NCI-H446 treated with DMSO at 0.1 percent for 48 hours (cell line): ENCODE results near the gene HDAC7.
"Not testable (repeated sequence)": the region's sequence is repeated elsewhere in the genome, so short reads cannot be mapped to it uniquely, and the experiment has no call there.

Experiments used
- DNase-seq: peaks from one replicate; lab custom pipeline; 2025; lab: John Stamatoyannopoulos, UW

HDAC7 gene

DNA sequence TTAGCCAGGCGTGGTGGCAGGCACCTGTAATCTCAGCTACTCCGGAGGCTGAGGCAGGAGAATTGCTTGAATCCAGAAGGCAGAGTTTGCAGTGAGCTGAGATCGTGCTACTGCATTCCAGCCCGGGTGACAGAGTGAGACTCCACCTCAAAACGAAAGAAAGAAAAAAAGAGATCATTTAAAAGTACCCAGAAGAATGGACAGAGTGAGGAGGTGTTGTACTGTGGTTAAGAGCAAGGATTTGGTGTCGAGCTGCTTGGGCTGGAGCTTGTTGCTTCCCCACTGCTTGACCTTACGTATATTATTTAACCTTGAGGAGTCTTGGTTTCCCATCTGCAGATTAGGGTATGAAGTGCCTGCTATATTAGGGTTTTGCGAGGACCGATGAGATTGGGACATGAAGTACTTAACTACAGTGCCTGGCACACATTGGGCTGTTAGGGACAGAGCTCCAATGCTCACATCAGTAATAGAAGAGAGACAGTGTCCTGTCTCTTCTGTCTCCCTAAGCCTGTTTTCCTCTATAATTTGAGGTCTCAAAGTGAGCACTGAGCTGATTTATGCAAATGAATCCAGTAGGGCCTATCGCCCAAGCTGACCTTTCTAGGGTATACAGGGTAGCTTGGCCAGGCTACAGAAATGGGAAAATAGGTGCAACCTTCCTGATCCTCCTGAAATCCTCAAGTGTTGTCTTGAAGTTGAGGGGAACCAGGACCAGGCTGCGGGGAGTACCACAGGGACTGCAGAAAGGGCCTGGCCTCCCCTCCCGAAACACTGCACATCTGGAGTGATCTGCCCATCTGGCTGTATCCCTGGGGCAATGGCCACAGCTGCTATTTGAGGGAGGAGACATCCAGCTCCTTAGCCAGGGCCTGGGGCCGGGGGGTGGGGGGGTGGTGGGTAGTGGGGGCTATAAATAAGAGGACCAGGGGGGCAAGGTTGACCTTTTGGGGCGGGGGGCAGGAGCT is 8.6 kb upstream of the HDAC7 start:
- no peak for DNase-seq

- DNase-seq: no peak
Measured at GRCh38 chr12:47825173-47825639, 5.5 kb upstream of the HDAC7 start.

DNA sequence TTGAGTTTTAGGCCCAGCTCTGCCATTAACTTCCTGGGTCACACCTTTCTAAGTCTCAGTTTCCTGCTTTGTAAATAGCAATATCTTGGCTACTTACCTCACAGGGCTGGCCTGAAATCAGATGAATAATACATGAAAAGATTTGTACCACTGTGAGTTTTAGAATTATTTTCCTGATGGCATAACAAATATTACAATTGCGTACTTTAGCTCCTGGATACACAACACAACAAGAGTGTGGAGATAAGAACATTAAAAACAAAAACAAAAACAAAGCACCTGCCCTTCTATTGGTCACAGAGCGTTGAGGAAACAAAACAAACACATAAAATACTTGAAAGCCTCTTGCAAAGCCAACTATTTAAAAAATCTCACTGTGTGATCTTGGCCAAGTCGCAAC is 4.9 kb upstream of the HDAC7 start:
- no peak for DNase-seq

- DNase-seq: no peak
Measured at GRCh38 chr12:47824198-47824597, 4.5 kb upstream of the HDAC7 start.

DNA sequence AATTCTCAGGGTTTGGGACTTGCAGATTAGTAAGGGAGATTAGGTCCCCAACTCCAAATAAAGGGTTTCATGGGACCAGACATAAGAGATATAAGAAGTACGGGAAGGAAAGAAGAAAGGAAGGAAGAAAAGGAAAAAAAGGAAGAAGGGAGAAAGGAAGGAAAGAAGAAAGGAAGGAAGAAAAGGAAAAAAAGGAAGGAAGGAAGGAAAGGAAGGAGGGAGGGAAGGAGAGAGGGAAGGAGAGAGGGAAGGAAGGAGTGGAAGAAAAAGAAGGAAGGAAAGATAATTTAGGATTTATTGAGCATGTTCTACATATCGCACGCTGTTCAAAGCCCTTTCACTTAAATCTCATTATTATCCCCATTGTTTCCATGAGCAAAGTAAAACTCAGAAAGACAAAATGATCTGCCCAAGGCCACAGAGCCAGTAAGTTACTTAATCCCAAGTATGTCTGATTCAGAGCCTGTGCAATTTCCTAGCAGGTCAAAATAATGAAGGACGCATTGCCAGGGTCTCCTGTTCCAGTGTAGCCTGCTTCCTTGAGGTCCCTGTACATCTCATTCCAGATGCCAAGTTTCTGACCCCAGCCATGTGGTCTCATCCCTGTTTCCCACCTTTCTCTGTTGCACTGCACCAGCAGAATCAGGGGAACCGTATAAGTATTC is 3.9 kb upstream of the HDAC7 start:
- no peak for DNase-seq

DNA sequence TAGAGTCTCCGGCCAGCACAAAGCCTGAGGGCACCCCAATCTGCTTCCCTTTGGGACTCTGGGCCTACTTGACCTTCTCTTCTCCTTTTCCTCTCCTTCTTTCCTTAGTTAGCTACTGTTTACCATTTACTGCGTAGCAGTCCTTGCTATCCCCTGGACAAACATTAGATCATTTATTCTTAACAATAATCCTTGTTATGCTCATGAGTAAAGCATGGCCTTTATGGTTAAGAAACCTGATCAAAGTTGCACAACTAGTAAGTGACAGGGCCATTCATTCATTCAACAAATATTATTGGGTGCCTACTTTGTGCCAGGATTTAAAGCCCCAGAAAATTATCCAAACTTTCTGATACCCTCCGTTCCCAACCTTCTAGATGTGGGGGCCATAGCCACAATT is 3.2 kb upstream of the HDAC7 start:
- DNase-seq: no peak

GRCh38 chr12:47822401-47822800 is 2.7 kb upstream of the HDAC7 start:
- no peak for DNase-seq

DNA sequence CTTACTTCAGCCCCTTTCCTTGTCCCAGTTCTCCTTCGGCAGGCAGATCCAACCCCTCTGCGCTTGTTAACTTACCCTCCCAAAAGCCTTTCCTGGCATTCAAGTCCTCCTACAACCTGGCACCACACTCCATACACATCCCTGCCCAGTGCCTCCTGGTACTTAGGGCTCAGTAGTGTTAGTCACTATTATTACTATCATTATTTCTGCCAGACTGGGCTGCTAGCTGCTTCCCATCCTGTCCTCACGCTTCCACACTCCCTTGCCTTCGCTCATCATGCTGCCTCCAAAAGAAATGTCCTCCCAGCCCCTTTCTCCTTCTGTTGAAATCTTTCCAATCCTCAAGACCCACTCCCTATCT is 1.6 kb upstream of the HDAC7 start:
- no peak for DNase-seq

- no peak for DNase-seq
Measured at GRCh38 chr12:47820631-47821345, 1.1 kb upstream of the HDAC7 start.

GRCh38 chr12:47819138-47819895 is 386 bp downstream of the HDAC7 start:
- DNase-seq: no peak

DNA sequence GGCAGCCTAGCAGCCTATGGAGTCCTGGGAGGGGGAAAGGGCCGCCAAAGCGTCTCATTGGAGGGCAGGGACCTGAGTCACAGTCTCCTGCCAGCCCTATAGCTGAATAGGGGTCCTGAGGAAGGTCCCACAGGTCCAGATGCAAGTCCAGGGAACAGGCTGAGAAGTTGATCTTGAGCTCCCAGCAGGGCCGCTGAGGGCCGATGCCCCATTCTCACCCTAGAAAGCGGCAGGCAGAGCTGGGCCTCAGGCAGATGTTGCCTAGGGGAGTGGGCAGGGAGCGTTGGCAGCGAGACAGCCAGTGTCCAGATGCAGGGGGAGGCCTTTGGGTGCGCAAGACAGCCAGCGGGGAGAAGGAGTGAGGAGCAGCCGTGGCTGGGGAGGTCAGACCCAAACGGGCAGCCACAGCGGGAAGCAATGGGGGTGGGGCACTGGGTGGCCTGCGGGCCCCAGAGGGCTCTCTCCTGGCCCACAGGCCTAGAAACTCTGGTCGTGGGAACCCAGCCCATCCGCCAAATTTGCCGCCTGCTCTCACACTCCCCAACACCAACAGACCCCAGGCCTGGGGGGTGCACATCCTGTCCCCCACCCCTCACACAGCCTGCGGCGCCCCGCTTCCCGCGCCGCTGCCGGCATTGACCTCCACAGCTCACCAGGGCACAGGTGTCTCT is 1.1 kb downstream of the HDAC7 start:
- no peak for DNase-seq

DNA sequence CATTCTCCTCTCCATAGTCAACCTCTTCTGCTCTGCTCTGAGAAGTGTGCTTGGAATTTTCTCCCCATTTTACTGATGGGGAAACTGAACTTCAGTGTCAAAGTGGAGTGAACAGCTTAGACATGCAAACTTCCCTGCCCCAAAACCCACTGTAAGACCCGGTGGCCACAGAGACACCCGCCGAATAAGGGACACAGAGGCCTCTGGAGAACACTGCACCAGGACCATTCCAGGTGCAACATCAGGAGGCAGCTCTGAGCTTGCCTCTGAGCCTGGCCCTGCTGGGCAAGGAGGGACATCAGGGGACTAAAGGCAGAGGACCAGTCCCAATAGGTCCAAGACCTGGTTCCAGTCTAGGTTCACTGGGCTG is 1.7 kb downstream of the HDAC7 start:
- DNase-seq: no peak

DNA sequence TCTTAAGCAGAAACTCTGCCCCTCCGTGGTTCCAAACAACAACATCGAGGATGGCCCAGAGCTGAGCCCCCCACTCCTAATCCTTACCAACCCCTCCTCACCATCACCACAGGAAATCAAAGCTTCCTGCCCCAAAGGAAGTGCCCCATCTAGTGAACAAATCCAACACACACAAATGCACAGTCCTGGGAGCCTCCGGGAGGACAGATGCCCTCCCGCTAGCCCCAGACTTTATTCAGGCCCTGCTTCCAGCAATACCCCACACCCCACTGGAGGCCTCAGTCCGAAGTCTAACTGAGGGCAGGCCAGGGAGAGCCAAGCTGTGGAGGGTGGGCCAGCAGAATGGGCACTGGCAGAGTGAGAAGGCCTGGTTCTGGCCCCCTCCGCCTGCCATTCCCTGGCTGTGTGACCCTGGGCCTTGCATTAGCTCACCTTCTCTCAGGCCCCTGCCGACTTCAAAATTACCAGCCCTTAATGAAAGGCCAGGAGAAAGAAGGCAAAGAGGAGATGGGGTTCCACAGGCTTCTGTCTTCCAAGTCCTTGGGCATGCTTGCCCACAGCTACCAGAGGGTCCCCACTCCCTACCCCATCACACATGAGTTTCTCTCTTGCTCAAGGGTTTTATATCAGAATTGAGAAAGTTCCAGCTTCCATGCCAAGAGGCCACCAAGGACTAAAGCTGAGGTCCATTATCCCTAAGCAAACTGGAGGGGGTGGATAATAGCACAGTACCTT is 2.3 kb downstream of the HDAC7 start:
- no peak for DNase-seq

- DNase-seq: no peak
Measured at GRCh38 chr12:47816403-47817271, 3.1 kb downstream of the HDAC7 start.

DNA sequence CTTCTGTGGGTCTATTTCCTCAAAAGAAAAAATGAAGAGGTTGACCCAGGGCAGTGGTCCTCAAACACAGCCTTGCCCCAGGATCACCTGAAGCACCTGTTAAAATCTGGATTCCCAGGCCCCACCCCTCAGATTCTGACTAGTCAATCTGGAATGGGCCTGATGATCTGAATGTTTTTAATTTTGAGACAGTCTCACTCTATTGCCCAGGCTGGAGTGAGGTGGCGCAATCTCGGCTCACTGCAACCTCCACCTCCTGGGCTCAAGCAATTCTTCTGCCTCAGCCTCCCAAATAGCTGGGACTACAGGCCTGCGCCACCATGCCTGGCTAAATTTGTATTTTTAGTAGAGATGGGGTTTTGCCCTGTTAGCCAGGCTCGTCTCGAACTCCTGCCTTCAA is 4.3 kb downstream of the HDAC7 start:
- not testable (repeated sequence) for DNase-seq

- DNase-seq: no peak
Measured at GRCh38 chr12:47814539-47815170, 5.0 kb downstream of the HDAC7 start.

GRCh38 chr12:47813511-47814196 is 6.0 kb downstream of the HDAC7 start:
- no peak for DNase-seq

DNA sequence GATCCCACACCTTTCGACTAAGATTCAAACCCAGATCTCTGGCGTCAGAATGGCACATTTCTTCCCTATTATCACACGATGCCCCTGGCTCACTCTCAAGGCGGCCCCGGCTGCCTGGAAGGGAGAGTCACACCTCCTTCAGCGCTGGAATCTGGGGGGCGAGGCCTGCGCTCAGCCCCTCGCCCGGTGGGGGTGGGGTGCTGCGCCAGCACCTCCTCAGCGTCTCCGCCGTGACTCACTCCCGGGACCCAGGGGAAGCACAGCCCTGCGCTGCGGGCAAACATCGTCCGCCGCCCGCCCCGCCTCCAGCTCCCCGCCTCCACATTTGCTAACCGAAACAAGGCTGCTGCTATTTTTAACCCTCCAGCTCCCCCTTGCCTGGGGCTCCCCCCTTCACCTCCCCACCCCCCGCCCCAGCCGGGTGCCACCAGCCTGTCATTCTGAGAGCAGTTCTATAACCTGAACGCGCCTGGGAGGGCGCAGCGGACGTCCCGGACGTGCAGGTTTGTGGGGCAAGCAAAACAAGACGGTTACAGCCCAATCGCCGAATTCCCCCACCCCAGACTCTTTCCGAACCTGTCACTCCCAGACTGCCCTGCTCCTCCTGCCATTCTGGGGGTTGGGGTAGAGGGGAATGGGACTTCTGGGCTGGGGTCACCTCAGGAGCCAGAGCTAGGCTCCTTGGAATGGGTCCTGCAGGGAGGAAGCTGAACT is 6.7 kb downstream of the HDAC7 start:
- DNase-seq: no peak
